Mucosa of descending colon (tissue), 3 donors: ENCODE measurements around the gene CTSZ. TPM values are rescaled to one million over a fixed set of nuclear protein-coding genes. Genes with fewer than 3 reads are reported as not detected.

Experiments
- ATAC-seq: fragments of 200-7000 bp; cut with Tn5 transposase; one replicate; pipeline ENCODE4 v1.9.1; 2020; ENCODE audit warnings: mild to moderate bottlenecking, moderate library complexity
- DNase-seq, 3 donors: peaks; one replicate each; pipeline ENCODE4 v3.0.0-alpha.2; 2020
- H3K36me3 ChIP-seq: fragments of 200-600 bp; one replicate; pipeline ENCODE4 v1.8.0; 2021; ENCODE audit warnings: low read depth, mild to moderate bottlenecking
- H3K4me1 ChIP-seq: fragments of 200-600 bp; one replicate; pipeline ENCODE4 v1.8.0; 2021; ENCODE audit warnings: low read depth, mild to moderate bottlenecking
- H3K4me3 ChIP-seq: fragments of 200-600 bp; one replicate; pipeline ENCODE4 v1.8.0; 2021; ENCODE audit warnings: mild to moderate bottlenecking
- H3K9me3 ChIP-seq: fragments of 200-600 bp; one replicate; pipeline ENCODE4 v1.8.0; 2021; ENCODE audit warnings: mild to moderate bottlenecking
- intact Hi-C, 2 donors: fragments of 100-400 bp; cut with DNase I in 1 of 2; cut with micrococcal nuclease in 1 of 2; formaldehyde crosslinking; loops; one replicate each; pipeline versions ENCODE4 v1.11.0 to v1.11.1; 2022; cut with DNase I, micrococcal nuclease
- total RNA-seq, 3 donors: library from RNA; stranded (reverse); fragmentation: NEBNext Ultra II Directional in 2 of 3; extraction: Animal tissue kit (Norgen Biotek cat#: 25700) in 2 of 3; gene quantifications; one replicate each; pipeline versions ENCODE4 v1.2.1 to v1.2.4, GENCODE V29; 2021 to 2023
- TF ChIP-seq, protein P1 (sequence below): fragments of 200-600 bp; IDR thresholded peaks from one replicate; pipeline ENCODE4 v1.8.0; 2022; ENCODE audit warnings: antibody characterized with exemption, mild to moderate bottlenecking
- donor health status: DM: no; HTN: no; CAD: no; lungs with moderate emphysema.
- donor health status: DM: no; HTN: no; CAD: no.
- donor health status: DM: no; HTN: yes; CAD: no.

The CTSZ gene
- total RNA-seq, 3 donors from 2014 or later = 269 to 272 (median 271) TPM

DNA sequence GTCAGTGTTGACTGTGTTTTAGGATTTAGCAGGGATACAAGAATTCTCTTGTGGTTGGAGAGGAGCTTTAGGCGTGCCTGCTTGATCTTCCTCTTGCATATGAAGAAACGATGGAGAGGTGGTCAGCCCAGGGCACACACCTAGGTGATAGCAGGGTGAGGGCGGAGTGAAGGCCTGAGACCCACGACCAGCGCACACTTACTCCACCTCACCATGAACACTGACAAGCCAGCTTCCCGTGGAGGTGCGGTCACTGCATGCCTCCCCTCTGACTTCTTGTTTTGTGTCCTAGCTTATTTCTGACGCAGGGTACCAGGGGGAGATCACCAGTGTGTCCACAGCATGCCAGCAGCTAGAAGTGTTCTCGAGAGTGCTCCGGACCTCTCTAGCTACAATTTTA lies 17.9 kb downstream of the CTSZ start:
- Histone ChIP-seq H3K4me1 (peaks cover 6% of the 10 kb centered on the region), H3K36me3 (peaks cover 13% of the 10 kb centered on the region), H3K9me3 (no peaks in the 10 kb centered on the region), H3K4me3 (no peak overlapping the region)
- TF ChIP-seq, protein P1, sequence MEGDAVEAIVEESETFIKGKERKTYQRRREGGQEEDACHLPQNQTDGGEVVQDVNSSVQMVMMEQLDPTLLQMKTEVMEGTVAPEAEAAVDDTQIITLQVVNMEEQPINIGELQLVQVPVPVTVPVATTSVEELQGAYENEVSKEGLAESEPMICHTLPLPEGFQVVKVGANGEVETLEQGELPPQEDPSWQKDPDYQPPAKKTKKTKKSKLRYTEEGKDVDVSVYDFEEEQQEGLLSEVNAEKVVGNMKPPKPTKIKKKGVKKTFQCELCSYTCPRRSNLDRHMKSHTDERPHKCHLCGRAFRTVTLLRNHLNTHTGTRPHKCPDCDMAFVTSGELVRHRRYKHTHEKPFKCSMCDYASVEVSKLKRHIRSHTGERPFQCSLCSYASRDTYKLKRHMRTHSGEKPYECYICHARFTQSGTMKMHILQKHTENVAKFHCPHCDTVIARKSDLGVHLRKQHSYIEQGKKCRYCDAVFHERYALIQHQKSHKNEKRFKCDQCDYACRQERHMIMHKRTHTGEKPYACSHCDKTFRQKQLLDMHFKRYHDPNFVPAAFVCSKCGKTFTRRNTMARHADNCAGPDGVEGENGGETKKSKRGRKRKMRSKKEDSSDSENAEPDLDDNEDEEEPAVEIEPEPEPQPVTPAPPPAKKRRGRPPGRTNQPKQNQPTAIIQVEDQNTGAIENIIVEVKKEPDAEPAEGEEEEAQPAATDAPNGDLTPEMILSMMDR = no peak
- intact Hi-C loops = no loop called here
- ATAC-seq = no peak
- no peak for DNase-seq

- TF ChIP-seq, protein P1 = no peak
- Histone ChIP-seq H3K4me3 (no peak overlapping the region), H3K4me1 (peaks cover 12% of the 10 kb centered on the region), H3K9me3 (no peaks in the 10 kb centered on the region), H3K36me3 (peaks cover 13% of the 10 kb centered on the region)
- no peak for DNase-seq
- no peak for ATAC-seq
- intact Hi-C loops = no loop called here
These were observed 18.5 kb downstream of the CTSZ start for GRCh38 chr20:58988565-58988882.

GRCh38 chr20:58987790-58988564 lies 19.1 kb downstream of the CTSZ start:
- DNase-seq (no peak), ATAC-seq (no peak)
- peaks cover 13% of the 10 kb centered on the region for H3K4me1 ChIP-seq
- H3K9me3 ChIP-seq = no peaks in the 10 kb centered on the region
- intact Hi-C loops = no loop called here
- no peak overlapping the region for H3K4me3 ChIP-seq
- H3K36me3 ChIP-seq = peaks cover 13% of the 10 kb centered on the region
- TF ChIP-seq, protein P1 = no peak

DNA sequence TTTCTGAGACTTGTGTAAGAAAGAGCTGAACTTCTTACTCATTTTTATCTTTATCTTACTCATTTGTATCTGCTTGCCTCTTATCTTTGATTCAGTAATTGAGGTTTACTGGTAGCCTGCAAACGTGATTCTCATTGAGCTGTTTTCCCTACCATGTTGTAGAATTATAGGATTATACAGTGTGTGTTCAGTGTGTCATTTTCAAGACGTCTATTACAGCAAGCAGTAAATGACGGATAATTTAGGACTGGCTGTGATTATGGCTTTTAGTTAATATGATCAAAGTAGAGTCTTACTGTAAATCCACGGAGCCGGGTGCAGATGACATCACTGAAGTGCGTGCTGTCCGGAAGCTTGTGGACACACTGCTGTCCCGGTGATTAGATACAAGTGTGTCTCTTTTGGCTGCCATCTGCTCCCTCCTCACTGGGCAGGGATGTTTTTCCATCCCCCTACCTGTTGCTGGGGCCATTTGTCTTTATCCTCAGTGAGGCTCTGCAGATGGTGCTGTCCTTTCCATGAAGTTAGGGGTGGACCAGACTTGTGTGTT lies 20.0 kb downstream of the CTSZ start:
- H3K36me3 ChIP-seq = peaks cover 13% of the 10 kb centered on the region
- intact Hi-C loops = no loop called here

GRCh38 chr20:58986286-58986967 lies 20.6 kb downstream of the CTSZ start:
- Histone ChIP-seq H3K4me1 (peaks cover 17% of the 10 kb centered on the region), H3K4me3 (no peak overlapping the region), H3K9me3 (no peaks in the 10 kb centered on the region), H3K36me3 (peaks cover 13% of the 10 kb centered on the region)
- ATAC-seq (no peak), DNase-seq (no peak)
- intact Hi-C loops = no loop called here
- TF ChIP-seq, protein P1 = no peak

More for the DNA sequence above, 20.0 kb downstream of the CTSZ start:
- no peaks in the 10 kb centered on the region for H3K9me3 ChIP-seq
- ATAC-seq (no peak), DNase-seq (no peak)
- H3K4me1 ChIP-seq = peaks cover 16% of the 10 kb centered on the region
- TF ChIP-seq, protein P1 = no peak
- H3K4me3 ChIP-seq = no peak overlapping the region
